C4-2B (cell line): Measurements from ENCODE around the gene NSD1.

Source experiments
- ZFX ChIP-seq: fragments of 450-650 bp; IDR thresholded peaks from 2 replicates; pipeline ENCODE4 v1.6.1; 2017
- TF ChIP-seq, protein P1 (sequence below): fragments of 450-650 bp; conservative IDR thresholded peaks from 2 replicates; pipeline ENCODE4 v1.5.1; 2017; ENCODE audit warnings: mild to moderate bottlenecking

DNA sequence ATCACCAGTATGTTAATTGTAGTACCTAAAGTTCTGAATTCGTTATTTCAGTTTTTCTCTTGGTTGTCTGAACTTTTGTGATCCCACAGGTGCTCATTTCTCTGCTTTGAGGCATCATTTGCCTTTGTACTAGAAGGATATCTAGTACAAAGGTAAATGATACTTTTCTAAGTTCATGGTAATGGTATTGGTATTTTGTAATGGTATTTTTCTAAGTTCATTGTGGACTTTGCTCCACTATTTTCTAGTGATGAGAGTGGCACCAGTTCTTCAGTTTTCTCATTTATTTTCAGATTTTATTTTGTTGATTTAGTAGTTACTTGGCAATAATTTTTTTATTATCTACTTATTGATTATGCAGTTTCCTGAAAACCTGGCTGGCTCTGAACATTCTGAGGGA is 127.9 kb downstream of the NSD1 start:
- TF ChIP-seq, protein P1, sequence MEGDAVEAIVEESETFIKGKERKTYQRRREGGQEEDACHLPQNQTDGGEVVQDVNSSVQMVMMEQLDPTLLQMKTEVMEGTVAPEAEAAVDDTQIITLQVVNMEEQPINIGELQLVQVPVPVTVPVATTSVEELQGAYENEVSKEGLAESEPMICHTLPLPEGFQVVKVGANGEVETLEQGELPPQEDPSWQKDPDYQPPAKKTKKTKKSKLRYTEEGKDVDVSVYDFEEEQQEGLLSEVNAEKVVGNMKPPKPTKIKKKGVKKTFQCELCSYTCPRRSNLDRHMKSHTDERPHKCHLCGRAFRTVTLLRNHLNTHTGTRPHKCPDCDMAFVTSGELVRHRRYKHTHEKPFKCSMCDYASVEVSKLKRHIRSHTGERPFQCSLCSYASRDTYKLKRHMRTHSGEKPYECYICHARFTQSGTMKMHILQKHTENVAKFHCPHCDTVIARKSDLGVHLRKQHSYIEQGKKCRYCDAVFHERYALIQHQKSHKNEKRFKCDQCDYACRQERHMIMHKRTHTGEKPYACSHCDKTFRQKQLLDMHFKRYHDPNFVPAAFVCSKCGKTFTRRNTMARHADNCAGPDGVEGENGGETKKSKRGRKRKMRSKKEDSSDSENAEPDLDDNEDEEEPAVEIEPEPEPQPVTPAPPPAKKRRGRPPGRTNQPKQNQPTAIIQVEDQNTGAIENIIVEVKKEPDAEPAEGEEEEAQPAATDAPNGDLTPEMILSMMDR = no peak
- no peak for TF ChIP-seq ZFX
